ENCODE results near the gene BTBD9.

BTBD9 gene

DNA sequence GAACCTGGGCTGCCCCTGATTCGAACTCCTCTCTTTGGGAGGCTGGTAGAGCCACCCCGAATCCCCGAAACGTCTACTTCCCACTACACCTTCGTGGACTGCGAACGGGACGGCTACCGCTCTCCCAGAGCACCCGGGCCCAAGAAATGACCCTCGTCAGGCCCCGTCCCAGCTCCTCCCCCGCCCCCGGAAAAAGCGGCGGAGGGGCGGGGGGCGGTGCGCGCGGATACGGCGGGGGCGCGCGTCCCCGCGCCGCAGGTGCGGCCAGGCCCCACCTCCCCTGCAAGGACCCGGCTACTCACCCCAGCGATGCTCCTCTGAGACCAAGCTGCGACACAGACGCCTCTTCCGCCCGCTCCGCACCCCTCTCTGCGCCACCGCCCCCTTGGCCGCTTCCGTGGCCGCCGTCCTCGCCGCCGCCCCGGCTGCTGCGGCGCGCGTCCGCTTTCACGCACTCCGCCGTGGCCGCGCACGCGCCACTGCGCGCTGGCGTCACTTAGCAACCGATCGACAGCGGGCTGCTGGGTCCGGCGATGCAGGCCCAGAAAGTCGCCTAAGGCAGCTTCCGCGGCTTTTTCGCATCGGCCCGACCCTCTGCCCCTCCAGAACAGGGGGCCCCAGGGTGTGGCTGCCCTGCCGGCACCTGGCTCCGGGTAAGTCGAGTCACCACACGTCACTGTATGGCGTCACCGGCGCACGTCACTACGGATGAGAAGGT lies at the start of gene BTBD9:
BTBD9 (minus strand) TSS at position 432 of the 718 bp plus-strand sequence.
- DNase-seq (ENCODE audit: low read depth): peak; percentile 74

DNA sequence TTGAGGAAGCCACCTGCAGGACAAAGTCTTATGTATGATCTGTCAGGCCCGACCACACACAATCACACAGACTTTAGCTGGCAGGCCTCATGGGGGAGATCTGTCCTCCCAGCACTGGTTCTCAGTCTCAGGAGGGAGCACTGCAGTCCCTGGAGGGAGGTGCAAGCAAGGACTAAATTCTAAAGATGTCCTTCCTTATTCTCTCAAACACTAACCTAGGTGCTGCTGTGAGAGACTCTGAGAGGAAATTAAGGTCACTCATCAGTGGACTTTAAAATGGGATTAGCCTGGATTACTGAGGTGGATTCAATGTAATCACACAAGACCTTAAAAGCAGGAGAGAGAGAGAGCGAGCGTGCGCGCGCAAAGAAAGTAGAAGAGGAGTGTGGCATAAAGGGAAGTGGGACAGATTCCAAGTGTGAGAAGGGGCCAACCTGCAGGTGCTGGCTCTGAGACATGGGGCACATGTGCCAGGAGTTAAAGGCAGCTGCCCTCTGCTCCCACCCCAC lies 48.9 kb upstream of the BTBD9 start:
- DNase-seq (ENCODE audit: low read depth): no peak

DNA sequence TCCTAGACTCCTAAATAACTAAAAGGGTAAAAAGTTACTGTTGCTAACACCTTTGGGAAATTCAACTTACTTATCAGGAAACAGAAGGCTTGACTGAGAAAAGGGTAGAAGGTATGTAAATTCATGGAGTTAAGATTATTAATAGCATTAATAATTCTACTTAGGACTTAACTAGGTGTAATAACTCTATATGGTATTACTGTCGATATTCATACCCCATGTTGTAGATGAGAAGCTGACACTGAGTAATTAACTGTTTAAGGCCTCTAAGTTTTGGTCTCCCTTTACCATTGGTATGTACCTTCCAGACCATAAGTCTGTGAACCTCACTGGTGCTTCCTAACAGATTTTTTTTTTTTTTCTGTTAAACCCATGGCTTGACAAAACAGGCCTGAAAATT lies 47.8 kb upstream of the BTBD9 start:
- no peak for DNase-seq (ENCODE audit: low read depth)

DNA sequence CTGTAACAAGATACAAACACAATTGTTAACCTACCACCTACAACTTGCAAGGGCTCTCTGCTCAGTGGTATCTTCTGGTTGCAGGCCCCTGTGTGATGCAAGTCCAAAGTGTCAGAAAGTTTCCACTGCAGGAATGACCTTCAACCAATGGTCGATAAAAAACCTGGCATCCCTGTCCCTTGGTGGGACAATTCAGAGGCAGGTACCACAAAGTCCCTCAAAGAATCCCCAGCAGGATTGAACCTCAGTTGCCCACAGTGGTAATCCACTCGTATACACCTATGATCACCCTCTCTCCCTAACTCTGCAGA lies 47.3 kb upstream of the BTBD9 start:
- no peak for DNase-seq (ENCODE audit: low read depth)

DNA sequence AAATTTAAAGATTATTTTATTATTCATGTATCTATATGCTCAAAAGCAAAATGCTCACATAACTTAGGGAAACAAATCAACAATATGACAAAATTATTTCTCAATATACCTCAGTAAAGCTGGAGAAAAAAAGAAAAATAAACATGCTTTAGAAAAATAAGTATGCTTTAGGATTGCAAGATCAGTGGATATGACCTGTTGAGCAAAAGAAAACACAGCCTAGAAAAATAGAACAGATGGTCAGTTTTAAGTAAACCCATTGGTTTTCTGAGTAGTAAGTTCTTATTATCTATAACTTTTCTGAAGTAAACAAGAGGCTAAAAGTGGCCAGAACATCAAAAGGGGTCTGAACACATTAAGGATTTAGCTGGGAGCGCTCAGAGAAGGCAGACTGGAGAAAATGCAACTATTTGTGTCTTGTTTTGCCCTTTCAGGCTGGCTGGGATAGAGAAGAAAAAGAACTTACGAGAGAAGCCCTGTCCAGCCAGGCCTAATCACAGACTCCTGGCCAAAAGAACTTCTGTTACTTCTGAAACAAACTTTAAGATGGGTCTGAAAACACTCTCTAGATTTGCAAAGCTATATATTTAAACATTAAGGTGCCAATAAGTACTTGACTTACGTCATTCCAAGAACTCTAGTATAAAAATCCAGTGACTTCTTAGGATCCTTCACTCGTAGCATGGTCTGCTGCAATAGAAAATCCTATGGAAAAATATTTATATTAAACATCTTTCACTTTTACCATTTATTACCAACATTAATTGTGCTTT lies 46.7 kb upstream of the BTBD9 start:
- DNase-seq (ENCODE audit: low read depth): no peak

DNA sequence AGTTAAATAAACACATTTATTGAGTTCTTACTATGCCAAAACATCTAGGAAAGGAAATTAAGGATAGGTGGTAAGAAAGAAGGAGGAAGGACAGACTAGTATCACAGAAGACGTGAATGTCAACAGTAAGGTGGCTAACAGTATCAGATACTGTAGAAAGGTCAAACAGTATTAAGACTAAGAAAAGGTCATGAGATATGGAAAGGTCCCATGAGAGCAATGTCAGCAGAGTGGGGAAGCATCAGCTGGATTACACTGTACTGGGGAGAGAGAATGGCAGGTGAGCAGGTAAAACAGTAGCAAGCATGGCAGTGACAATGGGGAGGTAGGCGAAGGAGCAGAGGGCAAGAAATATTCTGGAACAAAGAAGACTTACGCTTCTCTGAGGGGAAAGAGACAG lies 45.2 kb upstream of the BTBD9 start:
- DNase-seq (ENCODE audit: low read depth): no peak

DNA sequence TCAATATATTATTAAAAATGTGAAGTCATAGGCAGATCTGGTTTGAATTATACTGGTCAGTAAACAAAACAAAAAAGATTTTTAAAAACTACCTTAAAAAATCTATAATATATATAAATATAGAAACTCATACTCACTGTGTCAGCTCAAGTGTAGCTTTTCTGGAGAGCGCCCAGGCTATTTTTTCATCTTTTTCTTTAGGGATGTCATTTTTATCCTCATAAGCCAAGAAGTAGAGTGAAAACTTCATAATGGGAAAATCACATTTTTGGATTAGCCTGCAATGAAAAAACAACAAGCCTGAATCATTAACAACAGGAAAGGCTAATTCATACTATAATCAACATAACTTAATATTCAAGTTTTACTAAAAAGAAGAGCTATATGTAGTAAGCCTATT lies 44.5 kb upstream of the BTBD9 start:
- no peak for DNase-seq (ENCODE audit: low read depth)

DNA sequence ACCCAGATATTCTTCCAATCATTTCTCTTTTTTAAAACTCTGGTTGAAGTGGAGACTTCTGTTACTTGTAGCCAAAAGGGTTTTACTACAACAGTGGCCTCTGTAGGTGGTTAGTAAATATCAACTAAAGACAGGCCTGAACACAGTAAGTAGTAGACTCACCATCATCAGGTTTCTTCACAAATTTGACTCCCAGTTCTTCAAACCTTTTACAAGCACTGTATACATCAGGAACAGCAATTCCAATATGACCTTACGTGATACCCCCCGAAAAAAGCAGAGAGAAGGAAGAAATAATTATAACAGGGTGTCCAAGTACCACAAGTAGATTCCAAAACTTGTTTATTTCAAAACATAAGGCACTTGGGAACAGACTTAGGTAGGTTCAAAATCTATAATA lies 42.1 kb upstream of the BTBD9 start:
- no peak for DNase-seq (ENCODE audit: low read depth)

DNA sequence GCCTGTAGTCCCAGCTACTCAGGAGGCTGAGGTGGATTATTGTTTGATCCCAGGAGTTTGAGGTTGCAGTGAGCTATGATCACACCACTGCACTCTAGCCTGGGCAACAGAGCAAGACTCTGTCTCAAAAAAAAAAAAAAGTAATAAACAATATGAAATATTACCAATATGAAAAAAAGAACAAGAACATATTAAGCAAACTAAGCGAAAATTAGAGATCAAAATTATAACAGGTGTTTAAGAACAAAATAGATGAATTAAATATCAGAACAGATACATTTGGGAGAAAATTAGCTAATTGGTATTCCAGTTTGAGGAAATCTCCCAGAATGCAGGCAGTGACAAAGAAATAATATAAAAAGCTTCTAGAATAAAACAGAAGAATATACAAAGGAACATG lies 39.9 kb upstream of the BTBD9 start:
- no peak for DNase-seq (ENCODE audit: low read depth)

DNA sequence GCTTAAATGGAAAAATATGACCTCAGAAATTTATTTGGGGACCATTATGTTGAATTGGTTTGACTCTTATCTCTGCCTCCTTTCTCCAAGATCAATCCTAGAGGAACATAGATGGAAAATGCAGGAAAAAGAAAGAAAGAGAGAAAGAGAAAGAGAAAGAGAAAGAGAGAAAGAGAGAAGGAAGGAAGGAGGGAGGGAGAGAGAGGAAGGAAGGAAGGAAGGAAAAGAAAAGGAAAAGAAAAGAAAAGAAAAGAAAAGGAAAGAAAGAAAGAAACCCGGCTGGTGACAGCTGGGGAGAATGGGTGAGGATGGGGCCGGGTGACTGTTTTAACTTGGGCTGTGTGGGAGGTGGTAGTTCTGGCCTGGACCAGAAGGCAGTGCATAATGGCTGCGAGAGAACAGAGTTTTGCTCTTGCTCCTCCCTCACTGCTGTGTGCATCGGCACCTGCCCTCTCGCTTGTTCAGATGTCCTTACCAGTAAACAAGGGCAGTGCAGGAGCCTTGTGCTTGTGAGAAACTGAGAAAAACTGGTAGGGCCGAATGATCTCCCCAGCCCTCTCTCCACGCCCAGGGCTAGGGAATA lies 38.5 kb upstream of the BTBD9 start:
- no peak for DNase-seq (ENCODE audit: low read depth)

DNA sequence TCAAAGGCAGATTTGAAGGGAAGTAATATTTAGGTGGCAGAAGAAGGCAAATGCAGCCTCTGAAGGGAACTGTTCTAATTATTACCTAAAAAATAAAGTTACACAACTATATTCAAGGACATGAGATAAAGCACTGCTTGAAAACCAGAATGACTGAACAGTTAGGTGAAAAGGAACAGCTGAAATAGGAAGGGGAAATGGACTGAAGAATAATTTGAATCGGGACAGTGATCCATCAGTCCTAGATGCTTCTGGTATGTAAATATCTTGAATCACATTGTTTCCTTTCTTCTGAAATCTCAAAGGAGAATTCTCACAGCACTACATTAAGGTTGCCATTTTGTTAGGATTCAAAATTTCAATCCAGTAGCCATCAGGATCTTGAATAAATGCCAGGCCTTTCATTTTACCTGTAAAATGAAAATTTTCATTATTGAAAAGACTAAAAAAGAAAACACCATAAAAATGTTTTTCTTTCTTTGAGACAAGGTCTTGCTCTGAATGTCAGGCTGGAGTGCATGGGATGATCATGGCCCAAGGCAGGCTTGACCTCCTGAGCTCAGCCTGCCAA lies 37.3 kb upstream of the BTBD9 start:
- no peak for DNase-seq (ENCODE audit: low read depth)

DNA sequence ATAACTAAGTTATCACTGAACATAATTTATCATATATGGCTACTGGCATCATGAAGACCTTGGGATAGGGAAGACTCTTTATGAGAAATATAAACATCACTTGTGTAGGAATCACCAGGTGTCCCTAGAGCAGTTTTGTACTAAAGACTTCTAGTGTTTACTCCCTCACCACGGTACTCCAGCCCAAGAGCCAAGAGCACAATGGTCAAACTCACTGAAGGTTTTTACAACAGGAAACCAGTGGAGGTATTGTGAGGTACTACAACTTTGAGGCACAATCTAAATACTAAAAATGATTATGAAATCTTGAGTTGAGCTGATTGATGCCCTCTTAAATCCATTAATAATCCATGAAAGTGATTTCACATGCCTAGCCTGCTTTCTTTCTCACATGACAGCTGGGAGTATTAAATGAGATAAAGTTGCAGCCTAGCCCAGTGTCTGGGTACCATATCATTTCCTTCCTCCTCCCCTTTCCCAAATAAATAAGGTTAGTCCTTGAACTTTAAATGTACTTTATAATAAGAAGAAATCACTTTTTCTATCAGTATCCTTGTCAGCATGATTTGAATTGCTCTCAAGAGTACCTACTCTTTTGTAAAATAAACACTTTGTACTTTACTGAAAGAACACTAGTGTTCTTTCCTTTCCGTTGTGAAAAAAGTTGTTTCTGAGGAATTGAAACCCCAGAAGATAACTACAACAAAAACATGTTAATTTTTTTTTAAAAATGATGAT lies 36.7 kb upstream of the BTBD9 start:
- DNase-seq (ENCODE audit: low read depth): no peak

DNA sequence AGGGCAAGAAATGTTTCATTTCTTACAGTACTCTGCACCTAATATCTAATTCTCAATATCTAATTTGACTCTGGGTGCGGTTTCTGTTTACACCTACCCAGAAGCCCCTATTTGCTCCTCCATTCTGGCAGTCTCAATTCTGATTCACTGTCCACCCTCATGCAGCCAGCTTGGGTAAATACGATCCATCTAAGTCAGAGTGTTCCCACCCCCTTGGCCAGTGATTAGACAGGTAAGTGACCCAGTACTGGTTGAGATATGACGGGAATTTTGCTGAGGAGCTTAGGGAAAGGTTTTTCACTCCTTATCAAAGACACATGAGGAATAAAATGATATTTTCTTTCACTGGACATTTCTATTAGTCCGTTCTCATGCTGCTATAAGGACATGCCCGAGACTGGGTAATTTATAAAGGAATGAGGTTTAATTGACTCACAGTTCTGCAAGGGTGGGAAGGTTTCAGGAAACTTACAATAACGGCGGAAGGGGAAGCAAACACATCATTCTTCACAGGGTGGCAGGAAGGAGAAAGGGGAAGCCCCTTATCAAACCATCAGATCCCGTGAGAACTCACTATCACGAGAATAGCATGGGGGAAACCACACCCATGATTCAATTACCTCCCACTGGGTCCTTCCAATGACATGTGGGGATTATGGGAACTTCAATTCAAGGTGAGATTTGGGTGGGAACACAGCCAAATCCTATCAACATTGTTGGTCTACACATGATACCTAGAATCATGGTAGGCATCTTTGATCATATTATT lies 33.9 kb upstream of the BTBD9 start:
- DNase-seq (ENCODE audit: low read depth): no peak

DNA sequence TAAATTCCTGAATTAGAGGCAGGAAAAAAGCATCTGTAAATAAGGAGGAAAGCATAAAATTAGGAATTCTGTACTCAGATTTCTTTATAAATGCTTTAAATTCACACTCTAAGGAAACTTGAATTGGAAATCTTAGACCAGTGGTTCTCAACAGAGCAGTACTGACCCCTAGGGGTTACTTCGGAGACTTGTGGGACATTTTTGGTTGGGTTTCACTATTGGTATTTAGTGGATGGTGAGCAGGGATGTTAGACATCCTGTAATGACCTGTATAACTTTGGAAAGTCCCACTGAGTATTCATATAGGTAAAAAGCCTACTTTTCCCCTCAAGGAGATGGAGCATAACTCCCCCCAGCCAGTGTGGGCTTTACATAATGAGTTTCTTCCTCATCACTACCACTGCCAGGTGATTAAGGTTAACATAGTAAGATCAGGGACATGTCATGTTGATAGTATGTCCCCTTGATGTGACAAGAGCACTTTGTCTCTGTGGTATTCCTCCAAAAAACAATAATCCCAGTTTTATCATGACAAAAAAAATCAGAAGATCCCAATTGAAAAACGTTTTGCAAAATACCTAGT lies 32.2 kb upstream of the BTBD9 start:
- no peak for DNase-seq (ENCODE audit: low read depth)

DNA sequence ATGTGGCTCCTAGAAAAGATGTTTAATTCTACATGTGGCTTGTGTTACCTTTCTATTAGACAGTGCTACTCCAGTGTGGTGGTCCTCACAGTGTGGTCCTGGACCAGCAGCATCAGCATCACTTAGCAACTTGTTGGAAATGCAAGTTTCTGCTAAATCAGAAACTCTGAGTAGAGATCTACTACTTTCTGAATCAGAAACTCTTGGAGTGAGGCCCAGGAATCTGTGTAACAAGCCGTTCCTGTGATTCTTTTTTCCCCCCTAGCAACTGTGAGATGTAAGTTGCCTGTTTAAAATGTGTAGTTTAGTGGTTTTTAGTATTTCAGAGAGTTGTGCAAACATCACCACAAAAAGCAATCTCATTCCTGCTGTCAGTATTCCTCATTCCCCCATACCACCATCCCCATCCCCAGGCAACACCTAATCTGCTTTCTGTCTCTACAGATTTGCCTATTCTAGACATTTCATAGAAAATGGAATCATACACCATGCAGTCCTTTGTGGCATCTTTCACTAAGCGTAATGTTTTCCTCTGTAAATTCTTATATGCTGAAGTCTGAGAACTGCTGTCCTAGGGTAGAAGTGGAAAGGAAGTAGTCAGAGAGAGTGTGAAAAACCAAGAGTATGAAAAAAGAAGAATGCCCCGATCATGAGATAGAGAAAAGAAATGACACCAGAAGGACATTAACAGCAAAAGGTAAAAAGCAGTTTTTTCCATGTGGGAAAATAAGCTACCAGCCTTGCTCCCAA lies 18.9 kb upstream of the BTBD9 start:
- no peak for DNase-seq (ENCODE audit: low read depth)

DNA sequence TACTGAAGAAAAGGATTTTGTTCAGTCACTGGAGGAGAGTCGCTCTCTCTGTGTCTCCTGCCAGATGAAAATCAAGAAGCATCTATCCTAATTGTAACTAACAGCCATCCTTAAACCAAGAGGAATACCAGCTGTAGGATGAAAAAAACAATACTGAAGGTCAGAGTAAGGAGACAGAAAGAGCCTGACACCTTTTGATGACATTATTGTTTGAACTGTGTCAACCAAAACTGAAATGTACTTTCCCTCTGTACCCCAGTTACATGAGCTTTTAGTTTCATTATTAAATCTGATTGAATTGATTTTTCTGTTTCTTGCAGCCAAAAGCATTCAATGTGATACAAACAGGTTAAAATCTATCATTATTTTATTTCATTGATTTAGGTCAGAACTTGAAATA lies 17.2 kb upstream of the BTBD9 start:
- DNase-seq (ENCODE audit: low read depth): no peak

DNA sequence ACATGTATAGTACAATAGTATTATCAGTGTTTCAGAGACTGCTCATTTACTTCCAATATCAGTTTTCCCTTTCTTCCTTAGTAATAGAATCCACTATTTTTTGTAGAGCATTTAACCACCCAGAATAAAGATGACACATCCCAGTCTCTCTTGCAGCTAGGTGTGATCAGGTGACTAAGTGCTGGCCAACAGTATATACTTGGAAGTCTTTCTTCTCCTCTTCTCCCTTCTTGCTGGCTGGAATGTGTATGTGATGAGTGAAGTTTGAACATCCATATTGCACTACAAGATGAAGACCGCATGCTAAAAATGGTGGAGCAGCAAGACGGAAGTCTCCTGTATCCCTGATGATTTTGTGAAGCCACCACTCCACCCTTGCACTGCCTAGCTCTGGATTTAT lies 14.5 kb upstream of the BTBD9 start:
- DNase-seq (ENCODE audit: low read depth): no peak

DNA sequence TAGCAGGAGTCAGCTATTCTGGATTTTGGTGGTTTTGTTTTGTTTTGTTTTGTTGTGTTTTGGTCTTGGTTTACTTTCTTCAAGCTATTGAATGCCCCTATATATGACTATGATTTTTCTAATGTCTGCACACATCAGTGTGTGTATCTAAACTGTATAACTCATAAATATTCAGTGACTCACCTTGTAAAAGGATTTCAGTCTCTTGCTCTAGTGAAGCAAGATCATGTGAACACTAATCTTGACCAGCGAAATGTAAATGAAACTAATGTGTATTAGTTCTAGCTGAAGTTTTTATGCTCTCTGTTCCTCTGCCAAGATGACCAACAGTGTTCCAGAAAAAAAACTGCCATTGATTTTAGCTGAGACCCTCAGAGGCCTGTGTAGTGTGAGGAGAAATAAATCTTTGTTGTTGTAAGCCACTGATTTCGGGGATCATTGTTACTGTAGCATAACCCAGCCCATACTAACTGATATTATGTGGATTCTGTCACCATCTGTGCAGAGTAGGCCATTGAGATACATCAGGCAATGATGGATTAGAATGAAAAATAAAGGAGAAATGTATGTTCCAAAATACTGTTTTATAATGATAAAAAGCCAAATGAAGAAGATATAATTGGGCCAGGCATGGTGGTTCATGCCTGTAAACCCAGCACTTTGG lies 11.5 kb upstream of the BTBD9 start:
- DNase-seq (ENCODE audit: low read depth): no peak

DNA sequence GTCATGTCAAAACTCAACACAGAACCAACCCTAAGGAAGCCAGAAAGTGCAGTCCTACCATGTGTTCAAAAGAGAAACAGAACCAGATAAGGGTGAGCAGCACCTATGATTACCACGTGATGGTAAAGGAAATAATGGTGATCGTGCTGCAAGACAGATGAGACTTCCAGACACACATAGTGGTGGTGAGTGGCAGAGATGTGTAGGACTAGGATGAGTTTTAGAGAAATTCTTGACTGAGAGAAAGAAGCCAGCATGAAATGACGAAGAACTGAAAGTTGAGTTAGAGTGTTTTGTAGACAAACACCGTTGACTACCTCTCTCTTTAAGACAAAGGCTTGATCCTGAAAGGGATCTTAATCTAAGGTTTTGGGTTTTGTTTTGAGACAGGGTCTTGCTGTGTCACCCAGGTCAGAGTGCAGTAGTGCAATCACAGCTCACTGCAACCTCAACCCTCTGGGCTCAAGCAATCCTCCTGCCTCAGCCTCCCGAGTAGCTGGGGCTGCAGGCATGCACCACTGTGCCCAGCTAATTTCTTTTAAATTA lies 10.6 kb upstream of the BTBD9 start:
- no peak for DNase-seq (ENCODE audit: low read depth)

DNA sequence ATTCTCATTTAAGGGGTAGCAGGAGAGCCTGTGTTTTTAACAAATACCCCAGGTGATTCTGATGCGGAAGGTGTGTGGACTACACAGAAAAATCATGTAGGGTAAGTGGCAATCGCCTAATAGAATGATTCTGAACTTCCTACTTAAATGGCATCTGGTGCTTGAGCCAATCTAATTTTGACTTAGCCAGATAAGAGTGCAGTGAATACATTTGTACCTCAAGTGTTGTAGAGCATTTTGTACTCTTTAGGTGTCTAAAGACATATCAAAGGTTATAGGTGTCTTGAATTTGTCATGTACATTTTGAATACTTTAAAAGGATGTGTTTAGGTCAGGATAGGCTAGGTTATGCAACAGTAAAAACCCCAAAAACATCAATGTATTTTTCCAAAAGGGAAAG lies 10.0 kb upstream of the BTBD9 start:
- no peak for DNase-seq (ENCODE audit: low read depth)
